ENCODE measurements around the gene HOOK1. TPM values are rescaled to one million over a fixed set of nuclear protein-coding genes. Genes with fewer than 3 reads are reported as not detected.

The HOOK1 gene
- total and polyA plus RNA-seq, 8 donors = 12.4 to 44.8 (median 29.6) TPM

DNA sequence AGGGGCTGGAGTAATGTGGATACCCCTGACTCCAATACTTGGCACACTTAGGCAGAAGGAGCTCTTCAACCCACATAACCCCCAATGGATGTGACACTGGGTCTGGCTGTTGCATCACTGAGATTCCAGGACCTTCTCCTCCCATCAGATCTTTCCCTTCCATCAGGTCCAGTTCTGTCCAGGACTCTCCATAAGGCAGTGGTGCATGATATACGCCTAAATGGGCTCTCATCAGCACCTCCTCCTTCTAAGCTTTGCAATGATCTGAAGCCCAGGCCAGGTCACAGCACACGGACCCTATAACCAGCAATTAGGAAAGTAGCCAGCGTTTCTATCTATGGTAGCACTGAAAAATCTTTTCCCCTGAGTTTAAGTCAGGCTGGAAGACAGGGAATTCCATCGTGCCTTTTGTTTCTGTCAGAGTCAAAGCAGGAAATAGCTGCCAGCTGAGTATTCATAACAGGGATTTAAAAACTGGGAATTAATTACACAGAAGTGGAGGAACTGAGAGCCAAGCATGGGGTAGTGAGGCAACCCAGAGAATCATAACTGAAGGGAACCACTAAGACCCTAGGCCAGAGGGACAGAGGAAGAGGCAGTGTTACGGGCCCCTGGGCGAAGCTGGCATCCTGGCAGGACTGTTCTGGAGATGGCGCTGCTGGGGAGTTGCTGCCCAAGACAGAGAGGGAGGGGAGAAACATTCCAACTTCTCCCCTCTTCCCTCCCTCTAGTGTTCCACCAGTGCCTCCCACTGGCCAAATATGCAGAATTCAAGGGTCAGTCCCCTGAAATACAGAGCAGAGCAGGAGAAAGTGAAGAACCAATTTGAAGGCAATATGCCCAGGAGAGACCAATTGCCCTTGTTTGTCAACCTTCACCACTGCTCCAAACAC is 37.5 kb upstream of the HOOK1 start:
- H3K9me3 ChIP-seq = no peaks in the 10 kb centered on the region
- H3K27me3 ChIP-seq = no peaks in the 10 kb centered on the region
- peak in 1 of 4 donors; percentile 46 for DNase-seq
- H3K4me1 ChIP-seq = no peaks in the 10 kb centered on the region
- ATAC-seq = no peak
- H3K27ac ChIP-seq = no peak overlapping the region
- intact Hi-C loops (cut with DNase I) = no loop called here
- TF ChIP-seq, protein P1, sequence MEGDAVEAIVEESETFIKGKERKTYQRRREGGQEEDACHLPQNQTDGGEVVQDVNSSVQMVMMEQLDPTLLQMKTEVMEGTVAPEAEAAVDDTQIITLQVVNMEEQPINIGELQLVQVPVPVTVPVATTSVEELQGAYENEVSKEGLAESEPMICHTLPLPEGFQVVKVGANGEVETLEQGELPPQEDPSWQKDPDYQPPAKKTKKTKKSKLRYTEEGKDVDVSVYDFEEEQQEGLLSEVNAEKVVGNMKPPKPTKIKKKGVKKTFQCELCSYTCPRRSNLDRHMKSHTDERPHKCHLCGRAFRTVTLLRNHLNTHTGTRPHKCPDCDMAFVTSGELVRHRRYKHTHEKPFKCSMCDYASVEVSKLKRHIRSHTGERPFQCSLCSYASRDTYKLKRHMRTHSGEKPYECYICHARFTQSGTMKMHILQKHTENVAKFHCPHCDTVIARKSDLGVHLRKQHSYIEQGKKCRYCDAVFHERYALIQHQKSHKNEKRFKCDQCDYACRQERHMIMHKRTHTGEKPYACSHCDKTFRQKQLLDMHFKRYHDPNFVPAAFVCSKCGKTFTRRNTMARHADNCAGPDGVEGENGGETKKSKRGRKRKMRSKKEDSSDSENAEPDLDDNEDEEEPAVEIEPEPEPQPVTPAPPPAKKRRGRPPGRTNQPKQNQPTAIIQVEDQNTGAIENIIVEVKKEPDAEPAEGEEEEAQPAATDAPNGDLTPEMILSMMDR (IDR thresholded peaks at IDR 0.05) = no peak
- no peak overlapping the region for H3K4me3 ChIP-seq
- H3K36me3 ChIP-seq = no peaks in the 10 kb centered on the region

DNA sequence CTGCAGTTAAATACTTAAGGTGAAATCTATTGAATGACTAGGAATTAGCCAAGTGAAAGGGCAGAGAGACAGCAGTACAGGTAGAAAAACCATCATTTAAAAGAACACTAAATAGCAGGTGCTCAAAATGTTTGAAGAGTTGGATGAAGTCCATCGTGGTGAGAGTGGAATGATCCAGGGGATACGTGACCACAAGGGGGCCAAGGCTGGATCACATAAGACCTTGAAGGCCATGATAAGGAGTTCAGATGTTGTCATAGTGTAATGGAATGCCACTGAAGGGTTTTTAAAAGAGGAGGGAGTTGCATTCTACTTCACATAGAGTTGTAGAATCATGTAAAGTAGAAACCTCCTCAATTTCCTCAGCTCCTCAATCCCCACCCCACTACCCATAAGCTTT is 34.8 kb upstream of the HOOK1 start:
- H3K36me3 ChIP-seq = no peaks in the 10 kb centered on the region
- no peaks in the 10 kb centered on the region for H3K9me3 ChIP-seq
- ATAC-seq (peak; percentile 77), DNase-seq (no peak)
- H3K27ac ChIP-seq = no peak overlapping the region
- no peak overlapping the region for H3K4me3 ChIP-seq
- no peaks in the 10 kb centered on the region for H3K4me1 ChIP-seq
- TF ChIP-seq, protein P1 (IDR thresholded peaks at IDR 0.05) = no peak
- no peaks in the 10 kb centered on the region for H3K27me3 ChIP-seq
- intact Hi-C loops (cut with DNase I) = no loop called here

DNA sequence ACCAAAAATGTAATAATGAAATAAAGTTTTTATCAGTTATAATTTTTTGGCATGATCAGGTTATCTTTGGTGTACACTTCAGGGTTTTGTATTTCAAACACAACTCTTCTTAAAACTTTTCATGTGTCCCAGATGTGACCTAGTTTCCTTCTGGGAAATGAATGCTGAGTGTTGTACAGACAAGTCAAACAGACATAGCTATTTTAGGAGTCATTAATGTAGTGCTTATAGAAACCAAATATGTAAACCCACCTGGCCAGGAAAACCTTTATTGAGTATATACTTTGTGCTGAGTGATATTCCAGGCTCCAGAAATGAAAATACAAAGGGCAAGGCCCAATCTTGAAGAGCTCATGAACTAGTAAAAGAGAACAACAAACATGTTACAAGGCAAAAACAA is 25.9 kb upstream of the HOOK1 start:
- DNase-seq (no peak), ATAC-seq (no peak)
- intact Hi-C loops (cut with DNase I) = no loop called here
- no peaks in the 10 kb centered on the region for H3K36me3 ChIP-seq
- no peak overlapping the region for H3K27ac ChIP-seq
- no peaks in the 10 kb centered on the region for H3K27me3 ChIP-seq
- H3K4me1 ChIP-seq = no peaks in the 10 kb centered on the region
- peaks cover 0 to 17% of the 10 kb centered on the region in 2 donors for H3K9me3 ChIP-seq
- no peak overlapping the region for H3K4me3 ChIP-seq
- TF ChIP-seq, protein P1 (IDR thresholded peaks at IDR 0.05) = no peak

DNA sequence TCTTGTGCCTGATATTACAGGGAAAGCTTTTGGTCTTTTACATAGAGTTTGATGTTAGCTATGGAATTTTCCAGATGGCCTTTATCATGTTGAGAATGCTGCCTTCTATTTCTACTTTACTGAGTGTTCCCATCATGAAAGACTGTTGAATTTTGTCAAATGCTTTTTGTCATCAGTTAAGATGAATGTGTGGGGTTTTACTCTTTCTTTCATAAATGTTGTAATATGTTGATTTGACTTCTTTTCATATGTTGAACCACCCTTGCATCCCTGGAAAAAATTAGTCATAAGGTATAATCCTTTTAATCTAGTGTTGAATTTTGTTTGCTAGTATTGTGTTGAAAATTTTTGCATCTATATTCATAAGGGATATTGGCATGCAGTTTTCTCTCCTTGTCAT is 16.1 kb upstream of the HOOK1 start:
- Histone ChIP-seq H3K27ac (no peak overlapping the region), H3K27me3 (no peaks in the 10 kb centered on the region), H3K4me1 (no peaks in the 10 kb centered on the region), H3K36me3 (no peaks in the 10 kb centered on the region), H3K9me3 (no peaks in the 10 kb centered on the region), H3K4me3 (no peak overlapping the region)
- no peak for DNase-seq
- ATAC-seq = no peak
- intact Hi-C loops (cut with DNase I) = no loop called here
- TF ChIP-seq, protein P1 (IDR thresholded peaks at IDR 0.05) = no peak

DNA sequence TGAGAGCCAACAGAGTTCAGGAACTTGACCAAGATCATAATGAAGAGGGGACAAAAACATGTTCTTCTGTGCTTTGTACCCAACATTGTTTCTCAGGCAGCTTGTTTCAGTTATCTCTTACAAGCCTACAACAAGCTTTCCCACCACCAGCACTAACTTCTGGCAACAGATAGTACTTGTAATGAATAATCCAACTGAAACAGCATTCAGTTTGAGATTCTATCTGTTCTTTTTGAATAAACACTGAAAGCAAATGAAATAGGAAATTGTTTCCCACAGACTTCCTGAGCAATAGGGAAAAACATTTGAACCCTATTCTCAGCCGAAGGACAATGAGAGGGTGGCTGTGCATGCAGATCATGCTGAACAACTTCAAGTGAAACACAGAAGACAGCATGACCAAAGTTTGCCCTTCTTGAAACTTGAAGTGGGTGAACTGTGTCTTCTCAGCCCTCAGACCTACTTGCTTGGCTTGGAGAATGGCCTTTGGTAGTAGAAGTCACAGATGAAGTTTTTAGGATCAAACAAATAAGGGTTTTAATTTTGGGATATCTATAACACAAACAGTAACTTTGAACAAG is 11.2 kb upstream of the HOOK1 start:
- DNase-seq (no peak), ATAC-seq (no peak)
- TF ChIP-seq, protein P1 (IDR thresholded peaks at IDR 0.05) = no peak
- Histone ChIP-seq H3K36me3 (no peaks in the 10 kb centered on the region), H3K4me3 (no peak overlapping the region), H3K27ac (no peak overlapping the region), H3K27me3 (no peaks in the 10 kb centered on the region), H3K9me3 (no peaks in the 10 kb centered on the region), H3K4me1 (no peaks in the 10 kb centered on the region)
- intact Hi-C loops (cut with DNase I) = no loop called here

All from left lung (tissue), 10 donors.